Left renal cortex interstitium (tissue), 4 donors: ENCODE data around the gene SORCS2. TPM values are rescaled to one million over a fixed set of nuclear protein-coding genes. Genes with fewer than 3 reads are reported as not detected.

Source experiments
- DNase-seq, 4 donors: peaks; one replicate each; pipeline ENCODE4 v3.0.0-alpha.2; 2013; ENCODE audit warnings: low read depth in 4 of 4, low spot score in 2 of 4, missing footprints in 1 of 4
- polyA plus RNA-seq, 4 donors: library from polyadenylated mRNA; unstranded; fragments of 120-200 nt; gene quantifications; one replicate each; pipeline ENCODE4 v1.2.1, GENCODE V29; 2013; ENCODE audit not compliant: insufficient read length in 4 of 4

SORCS2 gene
- polyA plus RNA-seq, 4 donors, result 3.7 to 11.5 (median 8.4) TPM

GRCh38 chr4:7660176-7661039 is 468.1 kb downstream of the SORCS2 start:
- no peak for DNase-seq

GRCh38 chr4:7661066-7661748 is 468.9 kb downstream of the SORCS2 start:
- no peak for DNase-seq

- DNase-seq, result no peak
These were observed 469.6 kb downstream of the SORCS2 start for GRCh38 chr4:7661846-7662506.

- DNase-seq, result no peak
These were observed 470.1 kb downstream of the SORCS2 start for GRCh38 chr4:7662507-7662846.

GRCh38 chr4:7663075-7663541 is 470.8 kb downstream of the SORCS2 start:
- no peak for DNase-seq

GRCh38 chr4:7664106-7664505 is 471.8 kb downstream of the SORCS2 start:
- no peak for DNase-seq

GRCh38 chr4:7665321-7665720 is 473.0 kb downstream of the SORCS2 start:
- DNase-seq, result no peak

- no peak for DNase-seq
These were observed 473.7 kb downstream of the SORCS2 start for GRCh38 chr4:7666011-7666410.

GRCh38 chr4:7666744-7667143 is 474.4 kb downstream of the SORCS2 start:
- no peak for DNase-seq

- no peak for DNase-seq
These were observed 475.9 kb downstream of the SORCS2 start for GRCh38 chr4:7668271-7668670.

GRCh38 chr4:7668826-7669225 is 476.5 kb downstream of the SORCS2 start:
- no peak for DNase-seq

- DNase-seq, result no peak
These were observed 480.3 kb downstream of the SORCS2 start for GRCh38 chr4:7672601-7673000.

GRCh38 chr4:7673121-7673520 is 480.8 kb downstream of the SORCS2 start:
- no peak for DNase-seq

- no peak for DNase-seq
These were observed 482.4 kb downstream of the SORCS2 start for GRCh38 chr4:7674706-7675105.

GRCh38 chr4:7675136-7675535 is 482.8 kb downstream of the SORCS2 start:
- DNase-seq, result no peak

GRCh38 chr4:7675612-7676320 is 483.4 kb downstream of the SORCS2 start:
- DNase-seq, result no peak

GRCh38 chr4:7676398-7676922 is 484.1 kb downstream of the SORCS2 start:
- DNase-seq, result no peak

GRCh38 chr4:7677086-7677485 is 484.7 kb downstream of the SORCS2 start:
- no peak for DNase-seq

GRCh38 chr4:7677799-7678301 is 485.5 kb downstream of the SORCS2 start:
- DNase-seq, result no peak

- no peak for DNase-seq
These were observed 486.0 kb downstream of the SORCS2 start for GRCh38 chr4:7678318-7678852.
